ENCODE results near the gene PRKD3.
"Not testable (repeated sequence)": the region's sequence is repeated elsewhere in the genome, so short reads cannot be mapped to it uniquely, and the experiment has no call there.

PRKD3 gene

DNA sequence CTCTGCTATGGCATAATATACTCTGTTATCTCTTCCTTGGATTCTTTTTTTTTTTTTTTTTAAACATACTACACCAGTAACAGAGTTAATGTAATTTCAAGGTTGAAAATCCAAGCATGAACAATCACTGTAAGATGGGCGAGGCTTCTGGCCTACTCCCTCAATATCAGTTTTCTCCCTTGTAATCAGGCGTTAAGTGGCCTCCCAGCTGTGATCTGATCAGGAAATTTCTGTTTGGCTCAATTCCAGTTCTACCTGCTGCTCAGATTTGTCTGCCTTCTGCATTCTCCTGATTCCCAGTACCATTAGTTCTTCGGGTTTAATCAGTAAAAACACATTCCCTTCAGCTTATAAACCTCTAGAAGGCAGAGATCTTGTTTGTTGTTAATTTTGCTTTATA, 18.6 kb downstream of the PRKD3 start:
- no peak for DNase-seq

DNA sequence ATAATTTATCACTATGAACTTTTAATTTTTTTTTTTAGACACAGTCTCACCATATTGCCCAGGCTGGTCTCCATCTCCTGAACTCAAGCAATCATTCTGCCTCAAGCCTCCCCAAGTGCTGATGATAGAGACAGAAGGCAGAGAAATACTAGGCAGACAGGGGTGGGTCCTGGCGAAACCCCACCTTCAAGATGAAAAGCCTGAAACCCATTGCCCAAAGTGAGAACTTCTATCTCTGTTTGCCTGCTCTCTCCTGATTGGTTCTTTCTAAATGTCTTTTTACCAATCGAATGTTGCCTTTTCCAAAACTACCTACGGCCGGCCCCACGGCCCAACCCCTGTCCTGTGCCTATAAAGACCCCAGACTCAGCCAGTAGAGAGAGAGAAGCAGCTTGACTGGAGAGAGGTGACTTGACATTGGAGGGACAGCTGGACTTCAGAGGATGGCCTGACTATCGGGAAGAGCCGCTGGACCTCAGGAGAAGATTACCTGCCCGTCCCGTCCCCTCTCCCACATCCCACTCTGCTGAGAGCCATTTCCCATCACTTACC, 21.9 kb downstream of the PRKD3 start:
- DNase-seq: no peak

DNA sequence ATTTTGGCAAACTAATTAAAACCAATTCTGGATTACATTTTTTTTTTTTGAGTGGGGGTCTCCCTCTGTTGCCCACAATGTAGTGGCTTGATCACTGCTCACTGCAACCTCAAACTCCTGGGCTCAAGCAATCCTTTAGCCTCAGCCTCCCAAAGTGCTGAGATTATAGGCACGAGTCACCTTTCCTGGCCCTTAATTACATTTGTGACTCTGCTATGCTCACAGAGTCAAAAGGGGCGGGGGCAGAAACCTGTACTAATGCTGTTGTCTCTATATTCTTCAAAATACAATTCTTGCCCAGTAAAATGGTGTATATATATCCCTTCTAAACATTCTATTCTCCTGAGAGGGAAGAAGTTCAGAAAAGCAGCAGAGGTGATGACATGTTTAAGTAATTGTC, 23.2 kb downstream of the PRKD3 start:
- DNase-seq: no peak

DNA sequence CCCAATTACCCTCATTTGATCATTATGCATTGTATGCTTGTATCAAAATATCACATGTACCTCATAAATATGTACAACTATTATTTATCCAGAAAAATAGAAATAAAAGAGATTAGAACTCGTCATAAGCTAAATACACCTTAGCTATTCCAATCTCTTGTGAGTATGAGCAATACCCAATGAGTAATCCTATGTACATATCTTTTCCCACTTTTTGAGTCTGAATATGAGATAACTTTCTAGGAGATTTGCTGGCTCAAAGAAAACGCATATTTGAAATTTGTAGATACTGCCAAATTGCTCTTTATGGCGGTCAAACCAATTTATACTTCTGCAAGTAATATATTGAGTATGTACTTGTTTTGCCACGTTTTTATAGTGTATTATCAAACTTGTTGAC, 24.1 kb downstream of the PRKD3 start:
- DNase-seq: no peak

DNA sequence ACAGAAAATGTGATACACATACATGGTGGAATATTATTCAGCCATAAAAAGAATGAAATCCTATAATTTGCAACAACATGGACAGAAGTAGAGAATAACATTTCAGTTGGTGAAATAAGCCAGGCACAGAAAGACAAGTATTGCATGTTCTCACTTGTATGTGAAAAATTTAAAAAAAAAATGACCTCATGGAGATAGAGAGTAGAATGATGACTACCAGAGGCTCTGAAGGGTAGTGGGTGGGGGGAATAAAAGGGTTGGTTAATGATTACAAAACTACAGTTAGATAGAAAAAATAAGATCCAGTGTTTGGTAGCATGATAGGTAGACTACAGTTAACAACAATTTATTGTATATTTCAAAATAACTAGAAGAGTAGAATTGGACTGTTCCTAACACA, 24.5 kb downstream of the PRKD3 start:
- no peak for DNase-seq

DNA sequence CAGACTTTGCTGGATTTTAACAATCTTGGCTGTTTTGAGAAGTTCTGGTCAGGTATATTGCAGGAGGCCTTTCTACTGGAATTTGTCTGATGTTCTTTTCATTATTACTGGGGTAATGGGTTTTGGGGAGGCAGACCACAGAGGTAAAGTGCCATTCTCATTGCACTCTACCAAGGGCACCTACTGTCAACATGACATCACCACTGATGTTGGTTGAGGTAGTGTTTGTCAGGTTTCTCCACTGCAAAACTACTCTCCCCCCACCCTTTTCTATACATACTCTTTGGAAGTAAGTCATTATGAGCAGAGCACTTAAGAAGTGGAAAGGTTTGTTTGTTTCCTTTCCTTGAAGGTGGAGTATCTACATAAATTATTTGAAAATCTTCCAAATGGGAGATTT, 27.0 kb downstream of the PRKD3 start:
- DNase-seq: no peak

DNA sequence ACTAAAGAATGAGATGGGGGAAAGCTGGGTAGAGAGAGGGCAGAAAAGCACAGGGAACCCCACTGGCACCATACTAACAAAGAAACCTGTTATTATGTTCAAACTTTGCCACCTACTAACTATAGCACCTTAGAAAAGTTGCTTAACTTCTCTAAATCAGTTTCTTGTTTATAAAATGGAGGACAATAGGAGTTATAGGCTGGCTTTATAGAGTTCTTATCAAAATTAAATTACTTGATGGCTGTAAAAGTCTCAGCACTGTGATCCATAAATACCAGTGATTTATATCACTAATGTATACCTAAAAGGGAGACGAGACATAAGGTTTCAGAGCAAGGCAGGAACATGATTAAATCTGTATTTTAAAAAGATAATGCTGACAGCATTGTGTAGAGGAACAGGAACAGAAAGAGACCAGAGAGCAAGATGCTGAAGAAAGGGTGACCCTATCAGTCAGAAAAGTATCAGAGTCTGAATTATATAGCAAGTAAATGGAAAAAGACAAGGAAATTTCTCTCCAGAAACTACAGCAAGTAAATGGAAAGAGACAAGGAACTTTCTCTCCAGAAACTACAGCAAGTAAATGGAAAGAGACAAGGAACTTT, 29.1 kb downstream of the PRKD3 start:
- no peak for DNase-seq

DNA sequence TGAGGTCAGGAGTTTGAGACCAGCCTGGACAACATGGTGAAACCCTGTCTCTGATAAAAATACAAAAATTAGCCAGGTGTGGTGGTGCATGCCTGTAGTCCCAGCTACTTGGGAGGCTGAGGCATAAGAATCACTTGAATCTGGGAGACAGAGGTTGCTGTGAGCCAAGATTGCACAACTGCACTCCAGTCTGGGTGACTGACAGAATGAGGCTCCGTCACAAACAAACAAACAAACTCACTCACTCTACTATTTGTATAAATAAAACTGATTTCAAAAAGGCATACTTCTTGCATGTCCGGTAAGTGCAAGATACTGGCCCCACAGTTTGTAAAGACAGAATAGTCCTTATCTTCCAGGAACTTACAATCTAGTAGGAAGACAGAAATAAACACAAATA, 29.8 kb downstream of the PRKD3 start:
- not testable (repeated sequence) for DNase-seq

DNA sequence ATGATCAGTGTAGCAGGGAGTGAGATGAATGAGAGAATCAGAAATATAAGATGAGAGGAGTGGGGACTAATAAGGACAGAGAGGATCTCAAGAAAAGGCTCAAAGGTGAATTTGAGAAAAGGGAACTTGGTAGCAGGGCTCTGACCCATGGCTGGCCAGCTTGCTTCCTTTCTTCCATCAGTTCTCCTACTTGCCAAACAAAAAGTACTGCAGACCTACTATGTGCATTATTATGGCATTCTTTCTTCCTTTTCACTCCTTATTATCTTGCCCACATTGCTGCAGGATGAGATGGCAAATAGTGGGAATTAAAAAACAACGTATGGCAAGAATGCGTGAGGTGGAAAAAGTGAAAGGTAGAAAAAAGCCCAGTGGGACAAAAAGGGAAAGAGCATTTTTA, 33.0 kb downstream of the PRKD3 start:
- DNase-seq: no peak

DNA sequence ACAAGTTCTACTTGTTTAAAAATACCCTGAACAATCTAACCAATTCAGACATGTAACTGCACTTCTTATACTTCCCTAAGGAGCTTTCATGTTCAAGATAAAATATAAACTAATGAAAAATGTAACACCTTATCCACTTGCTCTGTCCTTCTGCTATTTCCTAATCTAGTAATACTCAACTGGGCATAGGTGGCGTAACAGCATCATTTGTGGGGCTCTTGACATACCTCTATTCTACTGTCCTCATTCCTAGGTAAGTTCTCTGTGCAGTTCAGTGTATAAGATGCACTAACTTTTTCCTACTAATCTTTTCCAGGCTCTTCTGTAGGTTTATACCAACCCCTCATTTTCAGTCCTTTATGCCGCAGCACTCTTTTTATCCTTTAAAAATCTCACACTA, 36.7 kb downstream of the PRKD3 start:
- DNase-seq: no peak

DNA sequence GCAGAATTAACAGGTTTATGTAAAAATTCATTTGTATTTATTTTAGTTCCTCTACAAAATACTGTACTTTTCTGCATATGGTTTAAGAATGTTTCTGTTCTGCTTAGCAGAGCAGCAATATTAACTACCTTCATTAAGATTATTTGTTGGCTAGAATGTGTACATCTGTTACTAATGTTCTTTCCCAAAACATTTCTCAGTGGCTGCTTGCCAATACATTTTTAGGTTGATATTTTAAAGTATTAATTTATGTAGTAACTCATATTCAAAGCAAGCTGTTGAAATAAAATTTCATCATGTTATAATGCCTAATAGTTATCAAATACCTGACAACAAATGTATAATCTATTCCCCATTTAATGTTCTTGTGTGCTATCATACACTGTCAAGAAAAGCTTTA, 40.3 kb downstream of the PRKD3 start:
- no peak for DNase-seq

DNA sequence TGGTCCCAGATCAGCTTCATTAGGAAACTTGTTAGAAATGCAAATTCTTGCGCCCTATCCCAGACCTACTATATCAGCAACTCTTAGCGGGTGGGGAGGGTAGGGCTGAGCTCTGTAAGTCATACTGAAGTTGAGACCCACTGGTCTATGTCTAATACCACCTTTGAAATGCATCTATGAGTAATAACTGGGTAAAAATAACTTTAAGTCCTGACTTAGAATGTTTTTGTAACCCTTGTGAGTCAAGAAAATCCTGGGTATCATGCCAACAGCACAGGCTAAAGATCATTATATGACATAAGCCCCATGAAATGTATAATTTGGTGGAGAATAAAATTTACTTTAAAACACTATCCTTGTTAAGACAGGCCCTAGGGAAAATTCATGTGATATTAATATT, 41.4 kb downstream of the PRKD3 start:
- DNase-seq: no peak

DNA sequence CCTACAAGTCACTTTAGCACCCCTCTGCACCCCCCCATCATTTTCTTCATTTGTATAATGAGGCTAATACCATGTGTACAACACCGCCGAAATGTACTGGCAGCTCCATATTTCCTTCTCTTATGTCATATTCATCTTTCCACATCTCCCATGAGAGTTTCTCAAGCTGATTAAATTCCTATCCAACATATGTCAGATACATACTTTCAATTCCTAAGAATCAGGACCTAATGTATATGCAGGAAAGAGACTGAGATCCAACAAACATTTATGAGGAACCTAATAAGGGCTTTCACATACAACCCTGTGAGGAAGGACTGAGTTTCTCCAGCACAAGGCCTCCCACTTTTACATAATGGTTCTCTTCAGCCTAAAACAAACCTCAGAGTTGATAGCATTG, 41.9 kb downstream of the PRKD3 start:
- no peak for DNase-seq

DNA sequence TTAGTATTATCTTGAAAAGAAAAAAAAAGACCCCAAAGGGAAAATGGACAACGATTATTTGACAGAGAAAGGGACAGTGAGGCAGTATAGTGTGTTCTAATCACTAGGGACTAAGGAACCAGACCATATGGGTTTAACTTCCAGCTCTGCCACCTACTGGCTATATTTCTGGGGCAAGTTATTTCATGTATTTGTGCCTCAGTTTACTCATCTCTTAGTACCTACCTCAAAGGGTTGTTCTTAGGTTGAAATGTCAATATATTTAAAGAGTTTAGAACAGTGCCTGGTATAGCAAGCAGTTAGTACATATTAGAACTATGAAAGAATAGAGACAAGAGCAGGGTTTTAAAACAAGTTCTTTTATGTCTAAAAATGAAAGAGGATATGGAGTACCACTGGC, 42.7 kb downstream of the PRKD3 start:
- DNase-seq: no peak

DNA sequence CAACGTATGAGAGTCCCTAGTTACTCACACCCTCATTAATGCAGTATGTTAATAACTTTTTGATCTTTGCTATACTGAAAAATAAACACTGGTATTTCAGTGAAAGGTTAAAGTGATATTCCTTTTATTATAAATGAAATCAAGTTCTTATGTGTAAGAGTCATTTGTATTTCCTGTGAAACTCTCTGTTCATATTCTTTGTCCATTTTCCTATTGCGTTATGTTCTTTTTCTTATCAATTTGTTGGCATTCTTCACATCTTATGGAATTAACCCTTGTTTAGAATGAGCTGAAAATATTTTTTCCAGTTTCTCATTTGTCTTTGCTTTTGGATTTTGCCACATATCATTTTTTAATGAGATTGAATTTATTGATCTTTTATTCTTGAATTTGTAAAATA, 48.3 kb downstream of the PRKD3 start:
- DNase-seq: no peak

Measured in T-helper 1 cell (primary cell).